Tibial nerve (tissue), 4 donors: ENCODE measurements around the gene SHC1.

ENCODE experiments used
- CTCF ChIP-seq, 5 experiments: fragments of 200-600 bp in 3 of 5; fragments of 450-650 bp in 2 of 5; sonication (generic) in 3 of 5; IDR thresholded peaks; one replicate each; pipeline ENCODE4 v1.5.1; 2016 to 2019; ENCODE audit warnings: antibody characterized with exemption in 5 of 5, mild to moderate bottlenecking in 3 of 5, moderate library complexity in 2 of 5
- EP300 ChIP-seq, 2 donors: sonication (generic); formaldehyde crosslinking; IDR thresholded peaks; one replicate each; pipeline ENCODE4 v1.6.1; 2017; ENCODE audit warnings: antibody characterized with exemption in 2 of 2, mild to moderate bottlenecking in 1 of 2
- POLR2A ChIP-seq, 2 donors: fragments of 450-650 bp; IDR thresholded peaks; one replicate each; pipeline ENCODE4 v1.6.1; 2017; ENCODE audit warnings: antibody characterized with exemption in 2 of 2, mild to moderate bottlenecking in 2 of 2, moderate library complexity in 2 of 2

- no peak for TF ChIP-seq CTCF (IDR thresholded peaks at IDR 0.05)
- no peak for TF ChIP-seq EP300 (IDR thresholded peaks at IDR 0.05)
- no peak for TF ChIP-seq POLR2A (IDR thresholded peaks at IDR 0.05)
Observed at GRCh38 chr1:154990276-154990675, 19.7 kb upstream of the SHC1 start.
